ENCODE results near the gene MCCD1.
"Not testable (repeated sequence)": the region's sequence is repeated elsewhere in the genome, so short reads cannot be mapped to it uniquely, and the experiment has no call there.

Gene MCCD1

GRCh38 chr6:31528821-31529328 lies at the start of gene MCCD1:
MCCD1 (plus strand) TSS chr6:31528962; CDS start chr6:31529015, 53 bp downstream.
- DNase-seq (ENCODE audit: low spot score), result peak; percentile 6

- DNase-seq (ENCODE audit: low spot score), result no peak
These were observed 49.4 kb upstream of the MCCD1 start for GRCh38 chr6:31479151-31479932.

GRCh38 chr6:31479933-31480535 lies 48.7 kb upstream of the MCCD1 start:
- no peak for DNase-seq (ENCODE audit: low spot score)

GRCh38 chr6:31480574-31480973 lies 48.2 kb upstream of the MCCD1 start:
- no peak for DNase-seq (ENCODE audit: low spot score)

GRCh38 chr6:31483392-31483791 lies 45.4 kb upstream of the MCCD1 start:
- DNase-seq (ENCODE audit: low spot score), result no peak

- DNase-seq (ENCODE audit: low spot score), result no peak
These were observed 43.7 kb upstream of the MCCD1 start for GRCh38 chr6:31485055-31485454.

GRCh38 chr6:31486065-31486837 lies 42.5 kb upstream of the MCCD1 start:
- not testable (repeated sequence) for DNase-seq (ENCODE audit: low spot score)

GRCh38 chr6:31487674-31488073 lies 41.1 kb upstream of the MCCD1 start:
- not testable (repeated sequence) for DNase-seq (ENCODE audit: low spot score)

- DNase-seq (ENCODE audit: low spot score), result no peak
These were observed 39.7 kb upstream of the MCCD1 start for GRCh38 chr6:31489086-31489485.

- no peak for DNase-seq (ENCODE audit: low spot score)
These were observed 38.5 kb upstream of the MCCD1 start for GRCh38 chr6:31490115-31490873.

GRCh38 chr6:31493550-31493874 lies 35.2 kb upstream of the MCCD1 start:
- DNase-seq (ENCODE audit: low spot score), result not testable (repeated sequence)

- DNase-seq (ENCODE audit: low spot score), result peak; percentile 89
These were observed 34.7 kb upstream of the MCCD1 start for GRCh38 chr6:31493875-31494694.

GRCh38 chr6:31495580-31495979 lies 33.2 kb upstream of the MCCD1 start:
- DNase-seq (ENCODE audit: low spot score), result peak; percentile 26

GRCh38 chr6:31496826-31497225 lies 31.9 kb upstream of the MCCD1 start:
- peak; percentile 56 for DNase-seq (ENCODE audit: low spot score)

- DNase-seq (ENCODE audit: low spot score), result peak; percentile 87
These were observed 31.0 kb upstream of the MCCD1 start, which contains the start of gene MICB for GRCh38 chr6:31497531-31498476. MICB (plus strand) TSS chr6:31498145; CDS start chr6:31498194, 49 bp downstream.

GRCh38 chr6:31498748-31499147 lies 30.0 kb upstream of the MCCD1 start:
- no peak for DNase-seq (ENCODE audit: low spot score)

GRCh38 chr6:31499648-31500047 lies 29.1 kb upstream of the MCCD1 start:
- DNase-seq (ENCODE audit: low spot score), result not testable (repeated sequence)

GRCh38 chr6:31502586-31502985 lies 26.2 kb upstream of the MCCD1 start:
- DNase-seq (ENCODE audit: low spot score), result no peak

- DNase-seq (ENCODE audit: low spot score), result not testable (repeated sequence)
These were observed 19.7 kb upstream of the MCCD1 start for GRCh38 chr6:31509036-31509435.

GRCh38 chr6:31510007-31510406 lies 18.8 kb upstream of the MCCD1 start:
- no peak for DNase-seq (ENCODE audit: low spot score)

Data from NAMALWA (cell line).